GM12892 (cell line): ENCODE data around the gene PRKCH.

Experiments used
- DNase-seq: peaks from one replicate; pipeline ENCODE4 v3.0.0; 2011; ENCODE audit not compliant: insufficient read length
- FAIRE-seq: peaks from 2 replicates; lab custom pipeline; 2011; peaks lifted over from hg19 to GRCh38; lab: Jason Lieb, UNC
- POLR2A ChIP-seq: IDR thresholded peaks from 2 replicates; pipeline ENCODE4 v1.6.1; 2011; ENCODE audit warnings: low read depth, low read length, control low read depth
- POLR2AphosphoS5 ChIP-seq: IDR thresholded peaks from 2 replicates; pipeline ENCODE4 v1.6.1; 2011; ENCODE audit warnings: low read depth, low read length, control low read depth
- TAF1 ChIP-seq: IDR thresholded peaks from 2 replicates; pipeline ENCODE4 v1.6.1; 2011; ENCODE audit warnings: low read depth, mild to moderate bottlenecking, control low read depth, low read length, borderline replicate concordance

The PRKCH gene

GRCh38 chr14:61466905-61467280 lies 145.5 kb downstream of the PRKCH start:
- DNase-seq (no peak), FAIRE-seq (no peak)

DNA sequence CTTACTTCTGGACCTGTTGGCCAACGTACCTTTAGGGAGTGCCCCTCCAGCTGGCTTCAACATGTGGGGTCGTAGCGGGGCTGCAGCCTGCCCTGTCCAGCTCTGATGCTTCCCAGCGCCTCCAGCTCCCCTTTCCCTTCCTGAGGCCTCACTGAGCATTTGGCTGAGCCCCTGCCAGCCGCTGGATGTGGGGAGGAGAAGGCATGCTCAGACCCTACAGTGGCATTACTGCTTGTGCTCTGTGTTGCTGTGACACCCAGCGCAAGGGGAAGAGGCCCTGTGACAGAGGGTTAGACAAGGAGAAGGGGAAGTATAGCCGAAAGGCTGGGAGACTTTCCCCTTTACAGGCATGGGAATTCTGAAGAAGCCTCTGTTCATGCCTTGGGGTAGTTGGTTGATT lies 145.9 kb downstream of the PRKCH start:
- FAIRE-seq (no peak), DNase-seq (no peak)
- TF ChIP-seq POLR2A (no peak), TAF1 (no peak), POLR2AphosphoS5 (no peak)

More at GRCh38 chr14:61466905-61467280, 145.5 kb downstream of the PRKCH start:
- TF ChIP-seq POLR2AphosphoS5 (no peak), TAF1 (no peak), POLR2A (no peak)

GRCh38 chr14:61468063-61468825 lies 146.9 kb downstream of the PRKCH start:
- FAIRE-seq (no peak), DNase-seq (no peak)
- TF ChIP-seq POLR2A: no peak
- no peak for TF ChIP-seq TAF1
- TF ChIP-seq POLR2AphosphoS5: no peak

DNA sequence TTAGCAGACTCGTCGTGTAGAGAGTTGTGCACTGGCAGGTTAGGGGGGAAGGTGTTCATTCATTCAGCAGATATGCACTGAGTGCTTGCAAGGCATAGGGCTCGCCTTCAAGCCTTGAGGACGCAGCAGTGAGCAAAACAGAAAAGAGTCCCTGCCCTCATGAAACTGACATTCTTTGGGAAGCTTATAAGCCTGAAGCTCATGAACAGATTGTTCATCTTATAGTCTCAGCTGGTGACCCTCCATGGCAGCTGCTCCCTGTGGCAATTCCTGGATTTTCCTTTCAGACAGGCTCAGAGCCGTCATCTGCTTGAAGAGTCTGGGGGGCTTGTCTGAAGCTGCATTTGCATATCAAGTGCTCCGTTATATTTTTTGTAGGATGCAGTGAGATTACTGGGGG lies 148.4 kb downstream of the PRKCH start:
- DNase-seq (no peak), FAIRE-seq (no peak)
- TF ChIP-seq POLR2AphosphoS5: no peak
- no peak for TF ChIP-seq TAF1
- TF ChIP-seq POLR2A: no peak

DNA sequence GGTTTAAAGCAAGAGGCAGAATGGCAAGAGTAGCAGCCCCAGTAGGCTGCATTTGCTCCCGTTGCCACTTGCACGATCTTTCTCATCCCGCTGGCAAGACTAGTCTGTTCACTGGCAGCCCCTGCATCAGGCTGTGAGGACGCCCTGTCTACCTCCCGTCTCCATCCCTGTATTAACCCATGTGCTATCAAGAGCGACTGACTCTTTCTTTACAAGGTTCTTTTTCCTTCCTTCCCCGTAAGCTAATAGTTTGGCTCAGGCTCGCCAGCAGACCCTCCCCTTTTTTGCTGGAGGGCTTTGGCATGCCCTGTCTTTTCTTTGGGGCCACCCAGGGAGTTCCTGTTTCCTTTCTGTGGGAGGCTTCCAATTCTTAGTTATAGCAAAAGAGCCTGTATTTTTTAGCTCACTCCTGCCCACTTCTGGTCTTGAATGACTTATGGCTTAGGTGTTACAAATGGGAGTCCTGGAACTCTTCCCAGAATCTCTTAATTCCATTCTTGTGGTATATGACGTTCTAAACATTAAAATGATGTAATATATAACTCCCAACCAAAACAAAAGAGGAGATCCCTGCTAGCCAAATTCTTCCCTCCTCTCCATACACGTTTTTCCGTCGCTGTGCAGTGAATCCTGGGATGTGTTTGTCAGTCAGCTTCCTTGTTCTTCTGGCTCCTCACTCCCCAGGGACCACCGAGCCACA lies 149.0 kb downstream of the PRKCH start:
- FAIRE-seq (no peak), DNase-seq (no peak)
- TF ChIP-seq POLR2AphosphoS5: no peak
- TF ChIP-seq POLR2A: no peak
- TF ChIP-seq TAF1: no peak

DNA sequence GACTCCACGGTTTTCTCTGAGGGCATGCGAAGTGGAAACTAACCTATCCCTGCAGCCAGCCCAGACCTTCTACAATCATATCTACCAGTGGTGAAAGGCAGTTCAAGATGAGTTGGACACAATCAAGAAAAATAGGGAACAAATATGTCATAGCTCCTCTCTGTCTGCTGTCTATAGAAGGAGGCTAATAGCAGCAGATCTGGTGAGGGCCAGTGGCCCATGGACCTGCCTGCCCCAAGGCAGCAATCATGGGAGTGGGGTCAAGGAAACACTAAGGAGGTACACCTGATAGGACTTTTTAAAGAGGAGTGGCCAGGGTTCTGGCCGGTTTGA lies 149.5 kb downstream of the PRKCH start:
- no peak for DNase-seq
- FAIRE-seq: no peak
- no peak for TF ChIP-seq POLR2A
- TF ChIP-seq TAF1: no peak
- TF ChIP-seq POLR2AphosphoS5: no peak

DNA sequence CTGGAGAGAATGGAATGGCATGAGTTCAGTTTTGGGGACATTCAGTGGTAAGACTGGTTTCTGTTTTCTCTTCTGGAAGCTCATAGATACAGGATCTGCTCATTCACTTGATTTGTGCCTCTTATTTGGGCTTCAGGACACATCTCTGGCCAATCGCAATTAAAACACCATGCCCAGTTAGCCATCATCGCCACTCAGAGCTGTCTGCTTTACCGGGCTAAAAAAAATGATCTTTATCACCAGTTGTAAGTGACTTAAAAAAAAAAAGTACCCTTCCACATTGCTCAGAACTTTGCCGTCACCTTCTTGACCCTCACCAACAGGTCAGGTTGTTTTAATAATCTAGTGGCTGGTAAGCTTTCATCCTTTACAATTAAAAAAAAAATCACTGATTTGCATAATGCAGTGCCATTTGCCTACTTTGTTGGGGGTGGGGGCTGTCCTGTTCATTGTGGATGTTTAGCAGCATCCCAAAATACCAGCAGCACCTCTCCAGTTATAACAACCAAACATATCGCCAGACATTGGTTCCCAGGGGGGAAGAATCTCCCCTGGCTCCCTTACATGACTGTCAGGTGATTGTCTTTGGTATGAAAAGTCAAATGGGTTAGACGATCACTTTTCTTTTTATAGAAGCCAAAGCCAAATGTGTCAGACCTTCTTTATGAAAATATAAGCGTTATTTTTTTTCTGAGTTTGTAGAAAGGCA lies 150.1 kb downstream of the PRKCH start:
- TF ChIP-seq TAF1: no peak
- TF ChIP-seq POLR2AphosphoS5: no peak
- no peak for TF ChIP-seq POLR2A
- DNase-seq (no peak), FAIRE-seq (no peak)

DNA sequence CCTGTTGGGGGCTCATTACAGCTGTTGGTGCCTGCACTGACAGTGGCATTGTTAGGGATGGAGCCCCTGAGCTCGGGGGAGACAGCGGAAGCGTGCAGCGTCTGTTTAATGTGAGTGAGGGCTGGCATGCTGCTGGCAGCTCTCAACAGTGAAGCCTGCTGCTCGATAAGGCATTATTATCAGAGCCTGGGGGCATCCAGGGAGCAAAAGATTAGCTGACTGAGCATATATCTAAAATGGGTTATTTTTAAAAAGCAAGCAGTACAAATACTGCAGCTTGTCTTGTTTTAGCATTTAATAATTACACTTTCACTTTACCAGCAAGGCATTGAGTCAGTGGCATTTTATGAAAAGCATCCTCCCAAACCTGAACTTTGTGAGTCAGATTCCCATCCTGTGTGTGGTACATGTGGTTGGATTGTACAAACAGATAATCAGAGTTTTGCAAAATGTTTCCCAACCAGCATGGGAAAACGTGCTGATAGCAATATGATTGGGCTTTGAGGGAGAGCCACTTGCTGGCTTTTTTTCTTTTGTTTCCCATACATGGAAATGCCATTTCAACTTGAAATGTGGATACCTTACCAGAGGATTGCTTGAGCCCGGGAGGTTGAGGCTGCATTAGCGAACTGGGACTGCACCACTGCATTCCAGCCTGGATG lies 150.8 kb downstream of the PRKCH start:
- DNase-seq: no peak
- FAIRE-seq: no peak
- TF ChIP-seq POLR2AphosphoS5: no peak
- no peak for TF ChIP-seq TAF1
- TF ChIP-seq POLR2A: no peak

GRCh38 chr14:61472801-61473376 lies 151.5 kb downstream of the PRKCH start:
- no peak for FAIRE-seq
- DNase-seq: no peak
- TF ChIP-seq POLR2A: no peak
- TF ChIP-seq TAF1: no peak
- TF ChIP-seq POLR2AphosphoS5: no peak

DNA sequence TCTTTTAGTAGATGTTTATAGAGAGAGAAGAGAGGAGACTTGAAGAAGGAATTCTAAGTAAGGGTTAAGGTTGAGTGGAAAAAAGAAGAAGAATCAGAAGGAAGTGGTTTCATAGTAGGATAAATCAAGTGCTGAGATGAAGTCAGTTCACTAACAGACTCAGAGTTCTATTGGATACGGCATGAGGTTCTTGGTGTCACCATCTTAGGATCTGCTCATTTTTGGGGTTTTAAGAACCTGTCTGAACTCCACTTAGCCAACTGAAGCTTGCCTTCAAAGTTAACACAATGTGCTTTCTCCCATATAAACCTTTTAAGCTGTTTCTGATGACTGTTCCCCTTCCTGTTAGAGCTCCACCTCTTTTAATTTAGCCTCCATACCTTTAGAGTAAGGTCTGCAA lies 152.6 kb downstream of the PRKCH start:
- FAIRE-seq (no peak), DNase-seq (no peak)
- TF ChIP-seq POLR2AphosphoS5 (no peak), POLR2A (no peak), TAF1 (no peak)

DNA sequence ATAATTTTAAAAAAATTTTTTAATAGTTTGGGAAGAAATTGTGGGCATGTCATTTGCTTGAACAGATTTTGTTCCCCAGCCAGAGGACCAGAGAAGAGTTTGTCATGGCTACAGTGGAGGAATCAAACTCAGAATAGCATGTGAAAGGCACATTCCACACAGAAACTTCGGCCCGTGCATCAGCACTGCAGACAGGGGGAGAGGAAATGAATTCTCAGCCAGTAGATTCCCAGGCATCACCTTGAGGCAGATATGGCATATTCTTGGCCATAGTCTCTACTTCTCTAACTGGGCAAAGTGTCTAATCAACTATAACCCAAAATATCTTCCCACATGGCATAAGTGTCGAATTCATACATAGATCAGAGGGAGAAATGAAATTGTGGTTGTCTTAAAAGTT lies 153.3 kb downstream of the PRKCH start:
- no peak for TF ChIP-seq TAF1
- no peak for TF ChIP-seq POLR2AphosphoS5
- DNase-seq: no peak
- FAIRE-seq: no peak
